ENCODE results near the gene SPDEF. TPM values are rescaled to one million over a fixed set of nuclear protein-coding genes. Genes with fewer than 3 reads are reported as not detected.

Gene SPDEF
- total RNA-seq, 4 donors from 2014 or later = 9.0 to 57.3 (median 31.5) TPM

DNA sequence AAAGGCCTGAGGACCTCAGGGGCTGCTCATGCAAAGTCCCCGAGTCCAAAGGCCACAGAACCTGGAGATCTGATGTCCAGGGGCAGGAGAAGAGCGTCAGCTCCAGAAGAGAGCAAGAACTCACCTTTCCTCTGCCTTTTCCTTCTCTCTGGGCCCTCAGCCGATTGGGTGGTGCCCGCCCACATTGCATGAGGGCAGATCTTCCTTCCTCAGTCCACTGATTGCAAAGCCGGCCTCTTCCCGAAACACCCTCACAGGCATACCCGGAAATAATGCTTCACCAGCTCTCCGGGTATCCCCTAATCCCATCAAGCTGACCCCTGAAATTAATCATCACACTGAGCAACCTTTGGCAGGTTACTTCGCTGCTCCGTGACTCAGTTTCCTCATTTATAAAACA, 33.4 kb downstream of the SPDEF start:
- Histone ChIP-seq H3K4me1 (peaks cover 0 to 12% (median 10%) of the 10 kb centered on the region in 4 donors), H3K4me3 (no peak overlapping the region), H3K36me3 (no peaks in the 10 kb centered on the region), H3K27ac (no peak overlapping the region), H3K27me3 (no peaks in the 10 kb centered on the region), H3K9me3 (no peaks in the 10 kb centered on the region)
- intact Hi-C loops (cut with DNase I; ENCODE audit: low total_unique reads) = no loop called here
- TF ChIP-seq, protein P1, sequence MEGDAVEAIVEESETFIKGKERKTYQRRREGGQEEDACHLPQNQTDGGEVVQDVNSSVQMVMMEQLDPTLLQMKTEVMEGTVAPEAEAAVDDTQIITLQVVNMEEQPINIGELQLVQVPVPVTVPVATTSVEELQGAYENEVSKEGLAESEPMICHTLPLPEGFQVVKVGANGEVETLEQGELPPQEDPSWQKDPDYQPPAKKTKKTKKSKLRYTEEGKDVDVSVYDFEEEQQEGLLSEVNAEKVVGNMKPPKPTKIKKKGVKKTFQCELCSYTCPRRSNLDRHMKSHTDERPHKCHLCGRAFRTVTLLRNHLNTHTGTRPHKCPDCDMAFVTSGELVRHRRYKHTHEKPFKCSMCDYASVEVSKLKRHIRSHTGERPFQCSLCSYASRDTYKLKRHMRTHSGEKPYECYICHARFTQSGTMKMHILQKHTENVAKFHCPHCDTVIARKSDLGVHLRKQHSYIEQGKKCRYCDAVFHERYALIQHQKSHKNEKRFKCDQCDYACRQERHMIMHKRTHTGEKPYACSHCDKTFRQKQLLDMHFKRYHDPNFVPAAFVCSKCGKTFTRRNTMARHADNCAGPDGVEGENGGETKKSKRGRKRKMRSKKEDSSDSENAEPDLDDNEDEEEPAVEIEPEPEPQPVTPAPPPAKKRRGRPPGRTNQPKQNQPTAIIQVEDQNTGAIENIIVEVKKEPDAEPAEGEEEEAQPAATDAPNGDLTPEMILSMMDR (IDR thresholded peaks at IDR 0.05) = no peak
- TF ChIP-seq POLR2AphosphoS5 (IDR thresholded peaks at IDR 0.05) = no peak
- no peak for TF ChIP-seq EP300 (IDR thresholded peaks at IDR 0.05; ENCODE audit: low read depth)
- in situ Hi-C loops (cut with MboI; ENCODE audit: low pct_ligation_motif_present in 1 of 4, low pct_unique_long_range_greater_than_20kb in 1 of 4, low sequenced_read_pairs in 3 of 4) = no loop called here
- DNase-seq = no peak
- 76 to 80% methylated on average over 4 to 10 of the region's 10 CpGs for WGBS, 2 donors (ENCODE audit: low coverage in 1 of 2)

DNA sequence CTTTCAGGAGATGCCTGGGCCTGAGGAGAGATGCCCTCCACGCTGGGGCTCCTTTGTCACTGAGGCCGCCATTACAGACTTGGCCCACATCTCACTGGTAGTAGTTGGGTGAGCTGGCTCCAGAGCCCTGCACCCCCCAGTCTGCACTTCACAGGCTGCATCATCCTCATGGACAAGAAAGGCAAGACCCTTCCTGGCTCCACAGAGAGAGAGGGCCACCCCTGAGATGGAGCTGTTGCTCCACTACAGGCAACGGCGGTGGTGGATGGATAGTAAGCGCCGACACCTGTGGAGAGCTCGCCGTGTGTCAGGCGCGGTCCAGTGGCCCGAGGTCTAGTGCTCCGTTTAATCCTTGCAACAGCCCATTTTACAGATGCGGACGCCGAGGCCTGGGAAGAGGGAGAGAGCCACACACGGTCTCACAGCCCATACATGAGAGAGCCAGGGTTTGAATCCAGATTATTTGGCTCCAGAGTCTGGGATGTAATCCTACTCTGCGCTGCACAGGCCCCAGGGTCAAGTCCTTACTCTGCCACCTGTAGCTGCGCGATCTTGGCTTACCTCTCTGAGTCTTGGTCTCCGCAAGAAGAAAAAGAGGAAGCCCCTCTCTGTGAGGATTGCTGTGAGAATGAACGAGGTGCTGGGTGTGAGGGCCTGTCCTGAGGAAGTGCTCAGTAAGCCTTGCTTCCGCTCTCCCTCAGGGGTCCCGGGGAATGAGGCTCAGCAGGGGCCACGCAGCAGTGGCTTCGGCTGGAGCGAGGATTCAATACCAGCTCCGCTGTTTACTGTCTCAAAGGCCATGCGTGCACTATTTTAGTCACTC, 34.5 kb downstream of the SPDEF start:
- Histone ChIP-seq H3K9me3 (no peaks in the 10 kb centered on the region), H3K36me3 (no peaks in the 10 kb centered on the region), H3K27me3 (no peaks in the 10 kb centered on the region), H3K4me1 (peaks cover 0 to 5% (median 4%) of the 10 kb centered on the region in 4 donors), H3K27ac (no peak overlapping the region), H3K4me3 (no peak overlapping the region)
- TF ChIP-seq, protein P1 (IDR thresholded peaks at IDR 0.05) = no peak
- no peak for TF ChIP-seq EP300 (IDR thresholded peaks at IDR 0.05; ENCODE audit: low read depth)
- TF ChIP-seq POLR2AphosphoS5 (IDR thresholded peaks at IDR 0.05) = no peak
- TF ChIP-seq POLR2A (IDR thresholded peaks at IDR 0.05) = no peak
- WGBS, 2 donors (ENCODE audit: low coverage in 1 of 2) = 94% methylated on average over 28 of the region's 28 CpGs; no CpG with 5 or more reads in 1 of the 2 donors
- no peak for DNase-seq
- in situ Hi-C loops (cut with MboI; ENCODE audit: low pct_ligation_motif_present in 1 of 4, low pct_unique_long_range_greater_than_20kb in 1 of 4, low sequenced_read_pairs in 3 of 4) (no loop called here), intact Hi-C loops (cut with DNase I; ENCODE audit: low total_unique reads) (no loop called here)

DNA sequence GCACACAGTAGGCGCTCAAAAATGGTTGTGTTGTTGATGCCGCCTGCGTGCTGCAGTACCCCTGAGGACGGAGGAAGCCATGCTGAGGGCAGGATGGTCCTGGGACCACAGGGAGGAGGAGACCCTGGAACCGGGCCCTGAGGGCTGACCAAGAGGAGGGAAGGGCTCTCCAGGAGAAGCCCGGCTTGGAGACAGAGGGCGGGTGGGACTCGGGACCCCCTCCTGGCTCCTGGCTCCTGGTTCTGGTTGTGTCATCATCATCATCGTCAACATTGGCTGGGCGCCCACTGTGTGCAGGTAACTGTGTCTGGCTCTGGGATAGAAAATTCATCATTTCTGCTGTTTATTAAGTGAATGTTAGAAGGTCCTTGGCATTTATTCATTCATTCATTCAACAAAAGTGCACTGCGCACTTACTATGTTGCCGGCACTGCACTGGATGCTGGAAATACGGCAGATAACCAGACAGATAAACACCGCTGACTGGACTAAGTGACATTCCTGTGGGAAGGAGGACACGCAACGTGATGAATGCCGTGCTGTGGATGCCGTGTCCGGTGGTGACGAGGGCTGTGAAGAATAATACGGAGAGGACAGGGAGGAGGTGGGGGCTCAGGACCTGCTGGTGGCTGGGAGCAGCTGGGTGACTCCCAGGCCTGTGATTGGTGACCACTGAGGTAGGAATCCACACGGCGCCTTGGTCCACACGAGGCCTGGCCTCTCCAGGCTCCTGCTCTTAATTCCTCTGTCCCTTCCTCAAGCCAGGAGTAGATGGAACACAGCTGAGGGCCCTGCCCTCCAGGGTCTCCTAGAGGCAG, 35.3 kb downstream of the SPDEF start:
- no peak overlapping the region for H3K4me3 ChIP-seq
- WGBS, 2 donors (ENCODE audit: low coverage in 1 of 2) = 87 to 90% methylated on average over 9 to 24 of the region's 24 CpGs
- in situ Hi-C loops (cut with MboI; ENCODE audit: low pct_ligation_motif_present in 1 of 4, low pct_unique_long_range_greater_than_20kb in 1 of 4, low sequenced_read_pairs in 3 of 4) (no loop called here), intact Hi-C loops (cut with DNase I; ENCODE audit: low total_unique reads) (no loop called here)
- H3K27ac ChIP-seq = no peak overlapping the region
- no peak for DNase-seq
- no peaks in the 10 kb centered on the region for H3K36me3 ChIP-seq
- no peaks in the 10 kb centered on the region for H3K9me3 ChIP-seq
- H3K27me3 ChIP-seq = peaks cover 3% of the 10 kb centered on the region
- TF ChIP-seq POLR2A (IDR thresholded peaks at IDR 0.05) (no peak), POLR2AphosphoS5 (IDR thresholded peaks at IDR 0.05) (no peak), EP300 (IDR thresholded peaks at IDR 0.05; ENCODE audit: low read depth) (no peak)
- no peaks in the 10 kb centered on the region for H3K4me1 ChIP-seq

DNA sequence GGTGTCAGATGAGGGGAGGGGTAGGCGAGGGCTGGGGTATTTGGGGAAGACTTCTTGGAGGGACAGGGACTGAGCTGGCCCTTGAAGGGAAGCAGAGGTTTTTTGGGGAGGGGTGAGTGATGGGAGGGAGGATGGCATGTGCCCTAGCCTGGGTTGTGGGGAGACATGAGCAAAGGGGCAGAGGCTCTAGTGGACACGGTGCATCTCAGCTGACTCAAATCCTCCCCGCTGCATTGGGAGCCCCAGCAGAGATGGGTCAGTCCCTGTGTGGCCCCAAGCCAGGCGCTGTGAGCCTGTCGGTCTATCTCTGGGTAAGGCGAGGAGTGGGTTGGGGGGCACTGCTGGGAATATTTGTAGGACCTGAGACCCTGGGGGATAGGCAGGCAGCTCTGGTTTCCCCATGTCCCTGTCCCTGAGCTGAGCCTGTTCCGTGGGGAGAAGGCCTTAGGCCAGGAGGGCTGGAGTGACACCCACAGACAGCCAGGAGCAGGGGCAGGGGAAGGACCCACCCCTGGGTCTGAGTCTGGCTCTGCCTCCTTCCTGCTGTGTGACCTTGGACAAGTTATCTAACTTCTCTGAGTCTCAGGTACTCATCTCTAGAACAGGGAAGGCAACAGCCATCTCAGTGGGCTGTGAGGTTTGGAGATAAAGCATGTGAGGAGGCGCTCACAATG, 36.0 kb downstream of the SPDEF start:
- 93% methylated on average over 8 of the region's 8 CpGs; no CpG with 5 or more reads in 1 of the 2 donors for WGBS, 2 donors (ENCODE audit: low coverage in 1 of 2)
- DNase-seq = no peak
- Histone ChIP-seq H3K4me3 (no peak overlapping the region), H3K27me3 (peaks cover 10% of the 10 kb centered on the region), H3K9me3 (no peaks in the 10 kb centered on the region), H3K36me3 (no peaks in the 10 kb centered on the region), H3K27ac (no peak overlapping the region), H3K4me1 (no peaks in the 10 kb centered on the region)
- TF ChIP-seq EP300 (IDR thresholded peaks at IDR 0.05; ENCODE audit: low read depth) = no peak
- TF ChIP-seq POLR2AphosphoS5 (IDR thresholded peaks at IDR 0.05) = no peak
- TF ChIP-seq, protein P1 (IDR thresholded peaks at IDR 0.05) = no peak
- TF ChIP-seq POLR2A (IDR thresholded peaks at IDR 0.05) = no peak
- intact Hi-C loops (cut with DNase I; ENCODE audit: low total_unique reads) = no loop called here
- in situ Hi-C loops (cut with MboI; ENCODE audit: low pct_ligation_motif_present in 1 of 4, low pct_unique_long_range_greater_than_20kb in 1 of 4, low sequenced_read_pairs in 3 of 4) = no loop called here
